Measurements from ENCODE around the gene GRM5.
"Not testable (repeated sequence)": the region's sequence is repeated elsewhere in the genome, so short reads cannot be mapped to it uniquely, and the experiment has no call there.

DNA sequence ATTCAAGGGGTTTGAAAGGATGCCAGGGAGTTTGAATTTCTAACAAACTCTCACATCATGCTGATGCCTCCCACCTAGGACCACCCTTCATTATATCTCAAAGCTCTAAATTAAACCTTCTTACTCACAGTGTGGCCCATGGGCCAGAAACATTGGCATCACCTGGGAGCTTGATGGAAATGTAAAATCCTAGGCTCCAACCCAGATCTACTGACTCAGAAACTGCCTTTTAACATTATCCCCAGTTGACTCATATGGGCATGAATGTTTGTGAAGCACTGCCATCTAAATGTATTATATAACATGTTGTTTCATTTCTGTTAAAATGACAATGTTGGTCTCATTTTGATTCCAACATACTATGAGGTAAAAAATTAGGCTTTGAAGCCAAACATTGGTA, 90.3 kb downstream of the GRM5 start:
- not testable (repeated sequence) for TF ChIP-seq POLR2A (IDR thresholded peaks at IDR 0.05)
- TF ChIP-seq, protein P1, sequence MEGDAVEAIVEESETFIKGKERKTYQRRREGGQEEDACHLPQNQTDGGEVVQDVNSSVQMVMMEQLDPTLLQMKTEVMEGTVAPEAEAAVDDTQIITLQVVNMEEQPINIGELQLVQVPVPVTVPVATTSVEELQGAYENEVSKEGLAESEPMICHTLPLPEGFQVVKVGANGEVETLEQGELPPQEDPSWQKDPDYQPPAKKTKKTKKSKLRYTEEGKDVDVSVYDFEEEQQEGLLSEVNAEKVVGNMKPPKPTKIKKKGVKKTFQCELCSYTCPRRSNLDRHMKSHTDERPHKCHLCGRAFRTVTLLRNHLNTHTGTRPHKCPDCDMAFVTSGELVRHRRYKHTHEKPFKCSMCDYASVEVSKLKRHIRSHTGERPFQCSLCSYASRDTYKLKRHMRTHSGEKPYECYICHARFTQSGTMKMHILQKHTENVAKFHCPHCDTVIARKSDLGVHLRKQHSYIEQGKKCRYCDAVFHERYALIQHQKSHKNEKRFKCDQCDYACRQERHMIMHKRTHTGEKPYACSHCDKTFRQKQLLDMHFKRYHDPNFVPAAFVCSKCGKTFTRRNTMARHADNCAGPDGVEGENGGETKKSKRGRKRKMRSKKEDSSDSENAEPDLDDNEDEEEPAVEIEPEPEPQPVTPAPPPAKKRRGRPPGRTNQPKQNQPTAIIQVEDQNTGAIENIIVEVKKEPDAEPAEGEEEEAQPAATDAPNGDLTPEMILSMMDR (IDR thresholded peaks at IDR 0.05) = not testable (repeated sequence)
